Measurements from ENCODE around the gene TMEM185B.

DNA sequence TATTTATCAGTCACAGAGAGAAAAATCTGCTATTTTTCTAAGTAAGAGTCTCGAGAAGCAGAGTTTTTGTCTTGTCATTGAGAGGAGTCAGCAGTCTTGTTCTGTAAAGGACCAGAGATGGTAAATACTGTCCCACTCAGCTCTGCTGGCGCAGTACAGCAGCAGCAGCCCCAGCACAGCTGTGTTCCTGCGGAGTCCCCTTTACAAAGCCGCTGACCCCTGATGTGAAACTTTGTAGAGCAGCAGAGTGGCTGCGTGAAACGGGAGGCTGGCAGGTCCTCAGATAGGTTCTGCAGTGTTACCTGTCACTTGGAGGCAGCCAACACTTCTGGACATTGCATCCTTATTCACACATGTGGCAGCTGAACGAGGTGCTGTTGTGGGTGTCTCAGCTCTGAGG is 45.2 kb downstream of the TMEM185B start:
- TF ChIP-seq, protein P1, sequence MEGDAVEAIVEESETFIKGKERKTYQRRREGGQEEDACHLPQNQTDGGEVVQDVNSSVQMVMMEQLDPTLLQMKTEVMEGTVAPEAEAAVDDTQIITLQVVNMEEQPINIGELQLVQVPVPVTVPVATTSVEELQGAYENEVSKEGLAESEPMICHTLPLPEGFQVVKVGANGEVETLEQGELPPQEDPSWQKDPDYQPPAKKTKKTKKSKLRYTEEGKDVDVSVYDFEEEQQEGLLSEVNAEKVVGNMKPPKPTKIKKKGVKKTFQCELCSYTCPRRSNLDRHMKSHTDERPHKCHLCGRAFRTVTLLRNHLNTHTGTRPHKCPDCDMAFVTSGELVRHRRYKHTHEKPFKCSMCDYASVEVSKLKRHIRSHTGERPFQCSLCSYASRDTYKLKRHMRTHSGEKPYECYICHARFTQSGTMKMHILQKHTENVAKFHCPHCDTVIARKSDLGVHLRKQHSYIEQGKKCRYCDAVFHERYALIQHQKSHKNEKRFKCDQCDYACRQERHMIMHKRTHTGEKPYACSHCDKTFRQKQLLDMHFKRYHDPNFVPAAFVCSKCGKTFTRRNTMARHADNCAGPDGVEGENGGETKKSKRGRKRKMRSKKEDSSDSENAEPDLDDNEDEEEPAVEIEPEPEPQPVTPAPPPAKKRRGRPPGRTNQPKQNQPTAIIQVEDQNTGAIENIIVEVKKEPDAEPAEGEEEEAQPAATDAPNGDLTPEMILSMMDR (IDR thresholded peaks at IDR 0.05): no peak
- TF ChIP-seq ZFX (IDR thresholded peaks at IDR 0.05; ENCODE audit: borderline replicate concordance): no peak

All from 22Rv1 (cell line).